SK-N-MC (cell line): ENCODE measurements around the gene KYNU.
"Not testable (repeated sequence)": the region's sequence is repeated elsewhere in the genome, so short reads cannot be mapped to it uniquely, and the experiment has no call there.

Experiments
- DNase-seq: peaks from one replicate; pipeline ENCODE4 v3.0.0-alpha.2; 2011; ENCODE audit warnings: low read depth, low spot score
- H3K27ac ChIP-seq: fragments of 200-600 bp; sonication (generic); 2 replicates; pipeline ENCODE4 v1.5.1; 2016; ENCODE audit warnings: mixed run types
- H3K36me3 ChIP-seq: fragments of 200-600 bp; sonication (generic); 2 replicates; pipeline ENCODE4 v1.6.1; 2017; ENCODE audit warnings: antibody characterized with exemption, low read length, mixed read lengths; ENCODE audit not compliant: insufficient read depth
- H3K4me3 ChIP-seq: fragments of 200-600 bp; sonication (generic); 2 replicates; pipeline ENCODE4 v1.5.1; 2016
- H3K9ac ChIP-seq: fragments of 200-600 bp; sonication (generic); 2 replicates; pipeline ENCODE4 v1.8.0; 2017; ENCODE audit warnings: mixed run types, mixed read lengths; ENCODE audit not compliant: insufficient read length
- H3K9me3 ChIP-seq: fragments of 200-600 bp; sonication (generic); 2 replicates; pipeline ENCODE4 v1.6.1; 2017; ENCODE audit warnings: low read depth, mild to moderate bottlenecking, antibody characterized with exemption, low read length, moderate library complexity, mixed read lengths
- EZH2 ChIP-seq: fragments of 200-600 bp; sonication (generic); IDR thresholded peaks from one replicate; pipeline ENCODE4 v1.6.1; 2017; ENCODE audit warnings: antibody characterized with exemption
- FOXP2 ChIP-seq: optimal IDR thresholded peaks from 2 replicates; pipeline ENCODE3; 2011; ENCODE audit warnings: mild to moderate bottlenecking, moderate library complexity; ENCODE audit not compliant: insufficient read depth; ENCODE audit errors: extremely low read length, control extremely low read depth
- POLR2AphosphoS5 ChIP-seq: IDR thresholded peaks from 2 replicates; pipeline ENCODE4 v1.6.1; 2012; ENCODE audit warnings: mild to moderate bottlenecking, low read depth, low read length, borderline replicate concordance

Gene KYNU

GRCh38 chr2:143063612-143064200, 186.2 kb downstream of the KYNU start:
- TF ChIP-seq EZH2 = no peak
- no peak for TF ChIP-seq POLR2AphosphoS5
- no peak for TF ChIP-seq FOXP2
- DNase-seq = no peak
- Histone ChIP-seq H3K36me3 (no peaks in the 10 kb centered on the region), H3K27ac (no peak overlapping the region), H3K9ac (no peak overlapping the region), H3K4me3 (no peak overlapping the region), H3K9me3 (peaks cover 3% of the 10 kb centered on the region; the same call in 1 of the 2 replicates)

- Histone ChIP-seq H3K27ac (no peak overlapping the region), H3K9ac (no peak overlapping the region), H3K36me3 (no peaks in the 10 kb centered on the region), H3K9me3 (peaks cover 3% of the 10 kb centered on the region; the same call in 1 of the 2 replicates), H3K4me3 (no peak overlapping the region)
- no peak for DNase-seq
- no peak for TF ChIP-seq EZH2
- no peak for TF ChIP-seq FOXP2
- no peak for TF ChIP-seq POLR2AphosphoS5
Measured at GRCh38 chr2:143068094-143068493, 190.6 kb downstream of the KYNU start.

- no peak for TF ChIP-seq EZH2
- TF ChIP-seq FOXP2 = no peak
- no peak for TF ChIP-seq POLR2AphosphoS5
Measured at GRCh38 chr2:143068509-143068908, 191.0 kb downstream of the KYNU start.

GRCh38 chr2:143070704-143071103, 193.2 kb downstream of the KYNU start:
- no peak for TF ChIP-seq POLR2AphosphoS5
- TF ChIP-seq FOXP2 = no peak
- TF ChIP-seq EZH2 = no peak
- Histone ChIP-seq H3K4me3 (no peak overlapping the region), H3K9me3 (no peaks in the 10 kb centered on the region), H3K9ac (no peak overlapping the region), H3K27ac (no peak overlapping the region), H3K36me3 (no peaks in the 10 kb centered on the region)
- no peak for DNase-seq

More at GRCh38 chr2:143068509-143068908, 191.0 kb downstream of the KYNU start:
- Histone ChIP-seq H3K9ac (no peak overlapping the region), H3K4me3 (no peak overlapping the region), H3K27ac (no peak overlapping the region), H3K9me3 (peaks cover 3% of the 10 kb centered on the region; the same call in 1 of the 2 replicates), H3K36me3 (no peaks in the 10 kb centered on the region)
- DNase-seq = no peak

GRCh38 chr2:143071185-143071876, 193.9 kb downstream of the KYNU start:
- Histone ChIP-seq H3K9me3 (no peaks in the 10 kb centered on the region), H3K36me3 (no peaks in the 10 kb centered on the region), H3K9ac (no peak overlapping the region), H3K4me3 (no peak overlapping the region), H3K27ac (no peak overlapping the region)
- DNase-seq = no peak
- TF ChIP-seq FOXP2 (no peak), EZH2 (no peak), POLR2AphosphoS5 (no peak)

- not testable (repeated sequence) for H3K4me3 ChIP-seq, H3K9ac ChIP-seq, H3K9me3 ChIP-seq, H3K27ac ChIP-seq, H3K36me3 ChIP-seq, DNase-seq
Measured at GRCh38 chr2:143074913-143075312, 197.4 kb downstream of the KYNU start.

- H3K9me3 ChIP-seq = no peaks in the 10 kb centered on the region
- no peak for TF ChIP-seq EZH2
- TF ChIP-seq POLR2AphosphoS5 = no peak
- no peak for TF ChIP-seq FOXP2
- H3K9ac ChIP-seq = no peak overlapping the region
- no peaks in the 10 kb centered on the region for H3K36me3 ChIP-seq
- no peak overlapping the region for H3K27ac ChIP-seq
- no peak for DNase-seq
- H3K4me3 ChIP-seq = no peak overlapping the region
Measured at GRCh38 chr2:143075711-143076110, 198.2 kb downstream of the KYNU start.

- TF ChIP-seq POLR2AphosphoS5 (no peak), EZH2 (no peak), FOXP2 (no peak)
- Histone ChIP-seq H3K9ac (no peak overlapping the region), H3K4me3 (no peak overlapping the region), H3K9me3 (no peaks in the 10 kb centered on the region), H3K36me3 (no peaks in the 10 kb centered on the region), H3K27ac (no peak overlapping the region)
- no peak for DNase-seq
Measured at GRCh38 chr2:143078104-143078503, 200.6 kb downstream of the KYNU start.

- DNase-seq = no peak
- Histone ChIP-seq H3K36me3 (no peaks in the 10 kb centered on the region), H3K9ac (no peak overlapping the region), H3K27ac (no peak overlapping the region), H3K4me3 (no peak overlapping the region), H3K9me3 (no peaks in the 10 kb centered on the region)
- TF ChIP-seq EZH2 (no peak), POLR2AphosphoS5 (no peak), FOXP2 (no peak)
Measured at GRCh38 chr2:143081616-143082015, 204.2 kb downstream of the KYNU start.
